ENCODE data around the gene FUT3.

Gene FUT3

DNA sequence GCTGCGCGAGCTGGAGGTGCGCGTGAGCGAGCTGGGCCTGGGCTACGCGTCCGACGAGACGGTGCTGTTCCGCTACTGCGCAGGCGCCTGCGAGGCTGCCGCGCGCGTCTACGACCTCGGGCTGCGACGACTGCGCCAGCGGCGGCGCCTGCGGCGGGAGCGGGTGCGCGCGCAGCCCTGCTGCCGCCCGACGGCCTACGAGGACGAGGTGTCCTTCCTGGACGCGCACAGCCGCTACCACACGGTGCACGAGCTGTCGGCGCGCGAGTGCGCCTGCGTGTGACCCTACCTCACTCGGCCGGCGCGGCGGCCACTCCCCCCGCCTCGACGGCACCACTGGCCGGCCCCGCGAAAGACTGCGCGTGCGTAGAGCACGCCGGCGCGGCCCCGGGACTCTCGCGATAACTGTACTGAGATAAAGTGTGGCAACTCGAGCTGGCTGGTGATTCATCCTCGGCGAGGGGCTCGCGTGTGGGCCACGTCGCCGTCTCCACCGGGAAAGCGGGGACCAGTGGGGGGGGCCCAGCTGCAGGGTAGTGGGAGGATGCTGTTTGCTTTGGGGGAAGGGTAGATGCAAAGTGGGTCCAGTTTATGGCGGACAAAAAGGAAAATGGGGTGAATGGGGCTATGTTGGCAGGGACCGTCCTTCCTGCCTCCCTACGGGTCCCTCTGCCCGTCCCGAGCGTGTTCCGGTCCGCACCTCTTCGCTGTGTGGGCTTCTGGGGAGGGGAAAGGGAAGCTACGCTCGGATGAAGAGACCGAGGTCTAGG is 23.2 kb downstream of the FUT3 start:
- no peaks in the 10 kb centered on the region; the same call in 1 of the 2 replicates for H3K27me3 ChIP-seq (ENCODE audit: control insufficient read depth, insufficient read depth, low read length)

GRCh38 chr19:5827342-5827890 is 23.8 kb downstream of the FUT3 start:
- Histone ChIP-seq H3K4me3 (ENCODE audit: low read depth, low read length) (peak overlapping the region; percentile 88), H3K9ac (ENCODE audit: low read length) (peak overlapping the region; percentile 96), H3K27ac (ENCODE audit: low read depth, low read length) (no peak overlapping the region), H3K9me3 (ENCODE audit: control insufficient read depth, insufficient read depth, low read depth, low read length) (no peaks in the 10 kb centered on the region), H3K4me1 (ENCODE audit: control insufficient read depth, insufficient read depth, low read length) (peaks cover 11% of the 10 kb centered on the region; the same call in 1 of the 2 replicates), H3K36me3 (ENCODE audit: control insufficient read depth, insufficient read depth, low read length) (no peaks in the 10 kb centered on the region), H3K27me3 (ENCODE audit: control insufficient read depth, insufficient read depth, low read length) (no peaks in the 10 kb centered on the region; the same call in 1 of the 2 replicates)

More for the DNA sequence above, 23.2 kb downstream of the FUT3 start:
- Histone ChIP-seq H3K36me3 (ENCODE audit: control insufficient read depth, insufficient read depth, low read length) (no peaks in the 10 kb centered on the region), H3K4me3 (ENCODE audit: low read depth, low read length) (peak overlapping the region; percentile 88), H3K9ac (ENCODE audit: low read length) (peak overlapping the region; percentile 96), H3K9me3 (ENCODE audit: control insufficient read depth, insufficient read depth, low read depth, low read length) (no peaks in the 10 kb centered on the region), H3K27ac (ENCODE audit: low read depth, low read length) (peak overlapping the region; percentile 90), H3K4me1 (ENCODE audit: control insufficient read depth, insufficient read depth, low read length) (peaks cover 11% of the 10 kb centered on the region; the same call in 1 of the 2 replicates)

DNA sequence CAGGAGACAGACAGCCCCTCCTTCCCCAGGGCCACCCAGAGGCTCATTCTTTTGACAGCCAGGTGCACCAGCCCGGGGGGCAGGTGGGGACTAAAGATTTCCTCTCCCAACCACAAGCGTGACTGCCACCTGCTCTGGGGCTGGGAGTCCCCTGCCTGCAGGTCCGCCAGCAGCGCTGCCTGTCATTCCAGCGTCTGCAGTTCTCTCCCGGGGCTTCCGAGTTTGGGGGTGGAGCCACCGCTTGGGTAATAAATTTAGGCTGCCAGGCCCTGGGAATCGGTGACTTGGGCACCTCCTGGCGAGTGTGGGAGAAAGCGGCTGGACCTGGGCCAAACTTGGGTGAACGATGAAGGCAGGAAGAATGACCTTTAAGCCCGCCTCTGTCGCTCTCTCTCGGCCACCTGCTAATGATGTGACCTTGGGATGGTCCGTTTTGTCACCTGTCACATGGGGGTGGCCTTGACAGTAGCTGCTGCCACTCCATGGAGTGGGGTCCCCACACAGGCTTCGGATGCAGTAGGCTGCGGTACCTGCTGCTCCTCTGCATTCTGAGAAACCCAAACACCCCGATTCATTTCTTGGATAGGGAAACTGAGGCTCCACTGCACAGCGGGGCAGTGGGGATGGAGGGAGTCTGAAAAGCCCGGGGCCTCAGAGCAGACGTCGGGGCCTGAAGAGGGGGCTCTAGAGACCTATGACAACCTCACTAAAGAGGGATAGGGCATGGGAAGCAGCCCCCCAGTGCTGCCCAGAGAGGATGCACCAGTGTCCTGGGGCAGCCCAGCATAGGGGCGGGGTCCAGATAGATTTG is 24.5 kb downstream of the FUT3 start:
- H3K4me1 ChIP-seq (ENCODE audit: control insufficient read depth, insufficient read depth, low read length) = peaks cover 11% of the 10 kb centered on the region; the same call in 1 of the 2 replicates
- no peak overlapping the region for H3K27ac ChIP-seq (ENCODE audit: low read depth, low read length)
- H3K36me3 ChIP-seq (ENCODE audit: control insufficient read depth, insufficient read depth, low read length) = no peaks in the 10 kb centered on the region
- H3K9ac ChIP-seq (ENCODE audit: low read length) = no peak overlapping the region
- peak overlapping the region; percentile 88 for H3K4me3 ChIP-seq (ENCODE audit: low read depth, low read length)
- no peaks in the 10 kb centered on the region; the same call in 1 of the 2 replicates for H3K27me3 ChIP-seq (ENCODE audit: control insufficient read depth, insufficient read depth, low read length)
- H3K9me3 ChIP-seq (ENCODE audit: control insufficient read depth, insufficient read depth, low read depth, low read length) = no peaks in the 10 kb centered on the region

DNA sequence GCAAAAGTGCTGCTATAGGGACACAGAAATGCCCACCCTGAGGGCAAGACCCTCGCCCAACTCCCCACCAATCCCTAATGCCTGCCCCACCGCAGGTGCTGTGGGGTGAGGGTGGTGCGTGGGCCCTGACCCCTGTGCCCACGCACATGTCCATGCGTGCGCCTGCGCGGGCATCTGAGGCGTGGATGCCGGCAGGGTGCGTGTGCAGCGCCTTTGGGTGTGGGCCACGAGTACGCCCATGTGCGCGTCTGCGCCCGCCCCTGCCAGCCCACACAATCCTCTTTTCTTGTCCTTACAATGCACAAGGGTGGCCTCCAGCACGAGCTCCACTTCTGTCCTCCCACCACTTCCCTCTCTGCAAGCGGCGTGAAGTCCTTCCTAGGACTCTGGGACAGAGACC is 26.1 kb downstream of the FUT3 start:
- Histone ChIP-seq H3K4me3 (ENCODE audit: low read depth, low read length) (no peak overlapping the region), H3K4me1 (ENCODE audit: control insufficient read depth, insufficient read depth, low read length) (peaks cover 11% of the 10 kb centered on the region; the same call in 1 of the 2 replicates)

GRCh38 chr19:5824751-5825150 is 26.5 kb downstream of the FUT3 start:
- Histone ChIP-seq H3K9ac (ENCODE audit: low read length) (no peak overlapping the region), H3K27me3 (ENCODE audit: control insufficient read depth, insufficient read depth, low read length) (no peaks in the 10 kb centered on the region; the same call in 1 of the 2 replicates), H3K9me3 (ENCODE audit: control insufficient read depth, insufficient read depth, low read depth, low read length) (no peaks in the 10 kb centered on the region), H3K36me3 (ENCODE audit: control insufficient read depth, insufficient read depth, low read length) (no peaks in the 10 kb centered on the region), H3K4me1 (ENCODE audit: control insufficient read depth, insufficient read depth, low read length) (peaks cover 11% of the 10 kb centered on the region; the same call in 1 of the 2 replicates), H3K27ac (ENCODE audit: low read depth, low read length) (no peak overlapping the region), H3K4me3 (ENCODE audit: low read depth, low read length) (no peak overlapping the region)

More for the DNA sequence above, 26.1 kb downstream of the FUT3 start:
- no peak overlapping the region for H3K9ac ChIP-seq (ENCODE audit: low read length)
- no peaks in the 10 kb centered on the region for H3K9me3 ChIP-seq (ENCODE audit: control insufficient read depth, insufficient read depth, low read depth, low read length)
- H3K27ac ChIP-seq (ENCODE audit: low read depth, low read length) = no peak overlapping the region
- no peaks in the 10 kb centered on the region for H3K36me3 ChIP-seq (ENCODE audit: control insufficient read depth, insufficient read depth, low read length)
- no peaks in the 10 kb centered on the region; the same call in 1 of the 2 replicates for H3K27me3 ChIP-seq (ENCODE audit: control insufficient read depth, insufficient read depth, low read length)

- H3K4me1 ChIP-seq (ENCODE audit: control insufficient read depth, insufficient read depth, low read length) = peaks cover 6% of the 10 kb centered on the region; the same call in 1 of the 2 replicates
- H3K36me3 ChIP-seq (ENCODE audit: control insufficient read depth, insufficient read depth, low read length) = no peaks in the 10 kb centered on the region
- H3K27me3 ChIP-seq (ENCODE audit: control insufficient read depth, insufficient read depth, low read length) = no peaks in the 10 kb centered on the region; the same call in 1 of the 2 replicates
- no peak overlapping the region for H3K4me3 ChIP-seq (ENCODE audit: low read depth, low read length)
- no peak overlapping the region for H3K9ac ChIP-seq (ENCODE audit: low read length)
- no peak overlapping the region for H3K27ac ChIP-seq (ENCODE audit: low read depth, low read length)
- no peaks in the 10 kb centered on the region for H3K9me3 ChIP-seq (ENCODE audit: control insufficient read depth, insufficient read depth, low read depth, low read length)
These were observed 27.5 kb downstream of the FUT3 start for GRCh38 chr19:5823579-5824281.

GRCh38 chr19:5822181-5822844 is 28.9 kb downstream of the FUT3 start:
- H3K27me3 ChIP-seq (ENCODE audit: control insufficient read depth, insufficient read depth, low read length) = no peaks in the 10 kb centered on the region; the same call in 1 of the 2 replicates
- no peak overlapping the region for H3K4me3 ChIP-seq (ENCODE audit: low read depth, low read length)
- peaks cover 6% of the 10 kb centered on the region; the same call in 1 of the 2 replicates for H3K4me1 ChIP-seq (ENCODE audit: control insufficient read depth, insufficient read depth, low read length)
- no peaks in the 10 kb centered on the region for H3K36me3 ChIP-seq (ENCODE audit: control insufficient read depth, insufficient read depth, low read length)
- H3K9me3 ChIP-seq (ENCODE audit: control insufficient read depth, insufficient read depth, low read depth, low read length) = no peaks in the 10 kb centered on the region
- no peak overlapping the region for H3K9ac ChIP-seq (ENCODE audit: low read length)
- H3K27ac ChIP-seq (ENCODE audit: low read depth, low read length) = no peak overlapping the region

DNA sequence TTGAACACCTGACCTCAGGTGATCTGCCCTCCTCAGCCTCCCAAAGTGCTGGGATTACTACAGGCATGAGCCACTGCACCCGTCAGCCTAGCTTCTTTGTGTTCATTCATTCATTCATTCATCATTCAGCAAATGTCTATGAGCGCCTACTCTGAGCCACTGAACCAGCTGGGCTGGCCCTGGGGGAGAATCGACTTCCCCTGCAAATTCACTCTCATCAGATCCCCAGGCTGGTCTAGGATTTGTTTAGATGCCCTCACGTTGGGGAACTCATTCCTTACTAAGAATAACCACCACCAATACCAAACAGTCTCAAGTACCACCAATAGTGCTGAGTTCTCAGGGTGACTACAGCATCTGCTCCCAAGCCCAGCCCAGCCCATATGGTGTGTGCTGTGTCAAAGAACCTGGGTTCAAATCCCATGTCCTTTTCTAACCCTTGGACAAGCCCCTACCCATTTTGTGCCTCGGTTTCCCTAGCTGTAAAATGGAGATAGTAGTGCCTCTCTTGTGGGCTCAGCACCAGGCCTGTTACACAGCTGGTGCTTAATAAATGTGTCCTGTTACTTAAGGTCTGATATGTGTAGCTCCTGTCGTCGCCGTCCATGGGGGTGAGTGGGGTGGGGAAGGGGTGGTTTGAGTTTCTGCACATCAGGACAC is 29.6 kb downstream of the FUT3 start:
- H3K9ac ChIP-seq (ENCODE audit: low read length) = no peak overlapping the region
- H3K36me3 ChIP-seq (ENCODE audit: control insufficient read depth, insufficient read depth, low read length) = no peaks in the 10 kb centered on the region
- no peaks in the 10 kb centered on the region; the same call in 1 of the 2 replicates for H3K27me3 ChIP-seq (ENCODE audit: control insufficient read depth, insufficient read depth, low read length)
- no peaks in the 10 kb centered on the region for H3K9me3 ChIP-seq (ENCODE audit: control insufficient read depth, insufficient read depth, low read depth, low read length)
- H3K27ac ChIP-seq (ENCODE audit: low read depth, low read length) = no peak overlapping the region
- no peak overlapping the region for H3K4me3 ChIP-seq (ENCODE audit: low read depth, low read length)
- H3K4me1 ChIP-seq (ENCODE audit: control insufficient read depth, insufficient read depth, low read length) = peaks cover 4% of the 10 kb centered on the region; the same call in 1 of the 2 replicates

DNA sequence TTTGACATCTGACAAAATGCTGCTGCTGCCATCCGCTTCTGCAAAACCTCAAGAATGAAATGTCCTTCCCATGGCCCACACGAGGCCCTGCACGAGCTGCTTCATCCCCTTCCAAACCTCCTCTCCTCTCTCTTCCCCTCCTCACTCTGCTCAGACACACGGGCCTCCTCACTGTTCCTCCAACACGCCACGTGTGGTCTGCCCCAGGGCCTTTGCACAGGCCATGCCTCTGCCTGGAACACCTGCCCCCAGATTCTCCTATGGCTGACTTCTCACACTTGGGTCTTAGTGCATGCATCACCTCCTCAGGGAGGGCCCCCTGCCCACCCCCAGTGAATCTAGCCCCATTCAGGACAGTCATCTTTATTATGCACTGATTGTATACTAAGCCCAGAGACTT is 30.5 kb downstream of the FUT3 start:
- Histone ChIP-seq H3K4me3 (ENCODE audit: low read depth, low read length) (no peak overlapping the region), H3K27me3 (ENCODE audit: control insufficient read depth, insufficient read depth, low read length) (no peaks in the 10 kb centered on the region; the same call in 1 of the 2 replicates)

More for the DNA sequence above, 30.5 kb downstream of the FUT3 start:
- no peak overlapping the region for H3K27ac ChIP-seq (ENCODE audit: low read depth, low read length)
- no peaks in the 10 kb centered on the region for H3K36me3 ChIP-seq (ENCODE audit: control insufficient read depth, insufficient read depth, low read length)
- no peaks in the 10 kb centered on the region for H3K4me1 ChIP-seq (ENCODE audit: control insufficient read depth, insufficient read depth, low read length)
- no peaks in the 10 kb centered on the region for H3K9me3 ChIP-seq (ENCODE audit: control insufficient read depth, insufficient read depth, low read depth, low read length)
- no peak overlapping the region for H3K9ac ChIP-seq (ENCODE audit: low read length)
